Measurements from ENCODE around the gene RPL6. TPM values are rescaled to one million over a fixed set of nuclear protein-coding genes. Genes with fewer than 3 reads are reported as not detected.

The RPL6 gene
- total and polyA plus RNA-seq, 9 of the 15 experiments (the other 6 are each of a cell fraction or from before 2014, with no cell fraction given), result 1,519 to 3,103 (median 2,396) TPM

GRCh38 chr12:112418608-112419296 is 9.3 kb upstream of the RPL6 start, which contains the start of gene PTPN11 (continued):
- TF ChIP-seq ZBTB40 (IDR thresholded peaks at IDR 0.05) (peak; percentile 87), ZBTB40 (CRISPR knock-in tag; IDR thresholded peaks at IDR 0.05) (no peak), HLTF (IDR thresholded peaks at IDR 0.05) (no peak), KDM2B (CRISPR knock-in tag; IDR thresholded peaks at IDR 0.05) (peak; percentile 64; the same call in 1 of the 2 replicates), ELF2 (CRISPR knock-in tag; IDR thresholded peaks at IDR 0.05) (peak; percentile 99), DLX4 (CRISPR knock-in tag; IDR thresholded peaks at IDR 0.05) (no peak), ATF2 (CRISPR knock-in tag; IDR thresholded peaks at IDR 0.05) (no peak), ZNF79 (CRISPR knock-in tag; IDR thresholded peaks at IDR 0.05; ENCODE audit: low read depth) (no peak), NCOA4 (IDR thresholded peaks at IDR 0.05; ENCODE audit: partially characterized antibody) (no peak), GABPB2 (CRISPR knock-in tag; conservative IDR thresholded peaks at IDR 0.05) (no peak), KDM1A (IDR thresholded peaks at IDR 0.05) (no peak), CBFB (CRISPR knock-in tag; IDR thresholded peaks at IDR 0.05) (peak; percentile 41; the same call in 1 of the 2 replicates), KLF16 (IDR thresholded peaks at IDR 0.05) (no peak), PTTG1 (tag; IDR thresholded peaks at IDR 0.05; ENCODE audit: low read depth) (no peak), DNMT1 (IDR thresholded peaks at IDR 0.05) (no peak), MTF1 (CRISPR knock-in tag; IDR thresholded peaks at IDR 0.05; ENCODE audit: borderline replicate concordance) (no peak), NR3C1 (CRISPR knock-in tag; IDR thresholded peaks at IDR 0.05) (no peak; the same call in 1 of the 2 replicates), ZNF311 (CRISPR knock-in tag; IDR thresholded peaks at IDR 0.05) (no peak), RBM34 (IDR thresholded peaks at IDR 0.05; ENCODE audit: borderline replicate concordance, insufficient read depth, low read length) (no peak), ZNF75A (CRISPR knock-in tag; IDR thresholded peaks at IDR 0.05) (no peak)

Data from K562 (cell line).